WTC11 (cell line): ENCODE data around the gene GPX2. TPM values are rescaled to one million over a fixed set of nuclear protein-coding genes. Genes with fewer than 3 reads are reported as not detected.

ENCODE experiments used
- ATAC-seq: fragments of 200-7000 bp; cut with Tn5 transposase; 2 replicates; pipeline ENCODE4 v1.10.0; 2021; ENCODE audit warnings: mild to moderate bottlenecking, moderate library complexity
- CTCF ChIA-PET: fragments of 300-600 bp; sonication (Branson Sonifier 250); formaldehyde crosslinking; loops from one replicate; lab custom pipeline; 2021; ENCODE audit warnings: antibody characterized with exemption; lab: Charles Lee
- POLR2A ChIA-PET: fragments of 350-600 bp; sonication (Branson Sonifier 250); formaldehyde crosslinking; loops from one replicate; lab custom pipeline; 2021; ENCODE audit warnings: antibody characterized with exemption; lab: Charles Lee
- DNase-seq: peaks from one replicate; pipeline ENCODE4 v3.0.0; 2021; ENCODE audit warnings: low spot score
- H3K27ac Mint-ChIP-seq: 2 replicates; pipeline ENCODE4 v1.8.0; 2021; ENCODE audit warnings: mixed read lengths
- H3K27me3 Mint-ChIP-seq: 2 replicates; pipeline ENCODE4 v1.8.0; 2021; ENCODE audit warnings: low read depth, mild to moderate bottlenecking, moderate library complexity, mixed read lengths
- H3K36me3 Mint-ChIP-seq: 2 replicates; pipeline ENCODE4 v1.8.0; 2021; ENCODE audit warnings: mixed read lengths
- H3K4me1 Mint-ChIP-seq: 2 replicates; pipeline ENCODE4 v1.8.0; 2022; ENCODE audit warnings: mixed read lengths
- H3K4me3 Mint-ChIP-seq: 2 replicates; pipeline ENCODE4 v1.8.0; 2021; ENCODE audit warnings: mild to moderate bottlenecking, moderate library complexity, mixed read lengths
- H3K9me3 Mint-ChIP-seq: 2 replicates; pipeline ENCODE4 v1.8.0; 2021; ENCODE audit warnings: mixed read lengths
- AFF4 ChIP-seq: sonication (generic); formaldehyde crosslinking; IDR thresholded peaks from 2 replicates; pipeline ENCODE4 v1.8.1; 2023; ENCODE audit warnings: mild to moderate bottlenecking, missing genetic modification reagents, borderline replicate concordance
- AR ChIP-seq: fragments of 250-450 bp; sonication (Bioruptor Pico); IDR thresholded peaks from 2 replicates; pipeline ENCODE4 v1.9.0; 2021; ENCODE audit warnings: mild to moderate bottlenecking
- ATF3 ChIP-seq: sonication (generic); formaldehyde crosslinking; conservative IDR thresholded peaks from 2 replicates; pipeline ENCODE4 v1.8.1; 2022; ENCODE audit warnings: mild to moderate bottlenecking, missing genetic modification reagents
- CREM ChIP-seq: sonication (generic); formaldehyde crosslinking; IDR thresholded peaks from 2 replicates; pipeline ENCODE4 v1.8.1; 2022; ENCODE audit warnings: mild to moderate bottlenecking, missing genetic modification reagents, moderate library complexity
- EMX1 ChIP-seq: fragments of 250-450 bp; sonication (Bioruptor Pico); IDR thresholded peaks from 2 replicates; pipeline ENCODE4 v1.8.0; 2021; ENCODE audit warnings: mild to moderate bottlenecking
- ERG ChIP-seq: fragments of 250-450 bp; sonication (Bioruptor Pico); IDR thresholded peaks from 2 replicates; pipeline ENCODE4 v1.8.0; 2021; ENCODE audit warnings: mild to moderate bottlenecking
- ESRRA ChIP-seq: sonication (generic); formaldehyde crosslinking; IDR thresholded peaks from 2 replicates; pipeline ENCODE4 v1.8.1; 2022; ENCODE audit warnings: mild to moderate bottlenecking, missing genetic modification reagents, borderline replicate concordance
- HMGA2 ChIP-seq: fragments of 250-450 bp; sonication (Bioruptor Pico); IDR thresholded peaks from 2 replicates; pipeline ENCODE4 v1.4.0; 2021; ENCODE audit warnings: mild to moderate bottlenecking, moderate library complexity
- HMGXB4 ChIP-seq: sonication (generic); formaldehyde crosslinking; IDR thresholded peaks from 2 replicates; pipeline ENCODE4 v1.8.1; 2023; ENCODE audit warnings: mild to moderate bottlenecking, moderate library complexity, missing genetic modification reagents
- NFYB ChIP-seq: sonication (generic); formaldehyde crosslinking; conservative IDR thresholded peaks from 2 replicates; pipeline ENCODE4 v1.8.0; 2022; ENCODE audit warnings: low read depth, missing genetic modification reagents
- SMAD3 ChIP-seq: sonication (generic); formaldehyde crosslinking; IDR thresholded peaks from 2 replicates; pipeline ENCODE4 v1.8.0; 2022; ENCODE audit warnings: missing genetic modification reagents, mild to moderate bottlenecking, borderline replicate concordance
- SP1 ChIP-seq: sonication (generic); formaldehyde crosslinking; conservative IDR thresholded peaks from 2 replicates; pipeline ENCODE4 v1.8.1; 2022; ENCODE audit warnings: missing genetic modification reagents
- USF2 ChIP-seq: sonication (generic); formaldehyde crosslinking; IDR thresholded peaks from 2 replicates; pipeline ENCODE4 v1.8.1; 2023; ENCODE audit warnings: mild to moderate bottlenecking, missing genetic modification reagents, moderate library complexity
- ZBTB43 ChIP-seq: sonication (generic); formaldehyde crosslinking; IDR thresholded peaks from 2 replicates; pipeline ENCODE4 v1.8.1; 2023; ENCODE audit warnings: mild to moderate bottlenecking, missing genetic modification reagents
- ZNF281 ChIP-seq: sonication (generic); formaldehyde crosslinking; IDR thresholded peaks from 2 replicates; pipeline ENCODE4 v1.8.0; 2023; ENCODE audit warnings: mild to moderate bottlenecking, missing genetic modification reagents
- ZNF396 ChIP-seq: fragments of 250-450 bp; sonication (Bioruptor Pico); IDR thresholded peaks from 2 replicates; pipeline ENCODE4 v1.8.0; 2021; ENCODE audit warnings: mild to moderate bottlenecking, moderate library complexity, borderline replicate concordance
- ZNF671 ChIP-seq: fragments of 250-450 bp; sonication (Bioruptor Pico); IDR thresholded peaks from 2 replicates; pipeline ENCODE4 v1.8.0; 2021; ENCODE audit warnings: mild to moderate bottlenecking
- total RNA-seq: library from RNA; stranded (reverse); gene quantifications from 3 replicates; pipeline ENCODE4 v1.2.3, GENCODE V29; 2021

The GPX2 gene
- total RNA-seq, 1 experiment from 2014 or later, result 1.5 TPM

GRCh38 chr14:64987438-64987767 is 44.9 kb upstream of the GPX2 start:
- peak overlapping the region; percentile 99 for H3K27ac Mint-ChIP-seq

GRCh38 chr14:64986648-64987437 is 44.3 kb upstream of the GPX2 start, which contains the start of gene FNTB:
TSS of gene FNTB (plus strand) at chr14:64986895. CDS start at chr14:64986954, 59 bp downstream.
- ChIA-PET CTCF (interaction anchor here (0.6 to 3.1 kb wide), 27 partner anchors 9 to 222 kb away, joined by 3 to 29 read pairs (median 6); partner anchors contain the start of genes CHURC1 and MAX), POLR2A (interaction anchor here (0.6 to 1.7 kb wide), 6 partner anchors 19 to 184 kb away, joined by 3 to 6 read pairs (median 4); partner anchors contain the start of gene MAX)
- peak; percentile 93 for ATAC-seq
- H3K9me3 Mint-ChIP-seq, result no peaks in the 10 kb centered on the region
- DNase-seq, result peak; percentile 96
- peak within 1 kb of the TSS; percentile 90 for H3K4me3 Mint-ChIP-seq
- peaks cover 7% of the 10 kb centered on the region for H3K27me3 Mint-ChIP-seq
- peaks cover 3% of the 10 kb centered on the region; the same call in 1 of the 2 replicates for H3K36me3 Mint-ChIP-seq
- H3K27ac Mint-ChIP-seq, result peak within 1 kb of the TSS; percentile 99
- peaks cover 18% of the 10 kb centered on the region for H3K4me1 Mint-ChIP-seq
- peak; percentile 36; the same call in 1 of the 2 replicates for TF ChIP-seq ESRRA
- TF ChIP-seq ZNF671 (CRISPR knock-in tag), result no peak
- TF ChIP-seq USF2, result 0 out of 2 replicates have a peak, but pooled peaks have one; percentile 12
- no peak for TF ChIP-seq AFF4 (CRISPR knock-in tag)
- no peak for TF ChIP-seq EMX1 (CRISPR knock-in tag)
- TF ChIP-seq CREM (CRISPR knock-in tag), result peak; percentile 62; the same call in 1 of the 2 replicates
- no peak for TF ChIP-seq ZNF396 (CRISPR knock-in tag)
- no peak for TF ChIP-seq AR (CRISPR knock-in tag)
- TF ChIP-seq HMGA2 (CRISPR knock-in tag), result no peak
- no peak for TF ChIP-seq ZNF281 (CRISPR knock-in tag)
- TF ChIP-seq SP1 (CRISPR knock-in tag), result peak; percentile 45; the same call in 1 of the 2 replicates
- TF ChIP-seq SMAD3 (CRISPR knock-in tag), result peak; percentile 58; the same call in 1 of the 2 replicates
- TF ChIP-seq ATF3 (CRISPR knock-in tag), result no peak
- no peak for TF ChIP-seq ZBTB43 (CRISPR knock-in tag)
- TF ChIP-seq HMGXB4 (CRISPR knock-in tag), result peak; percentile 71; the same call in 1 of the 2 replicates
- TF ChIP-seq ERG, result no peak

More at GRCh38 chr14:64987438-64987767, 44.9 kb upstream of the GPX2 start:
- no peak for TF ChIP-seq NFYB
- ATAC-seq, result peak; percentile 44
- Mint-ChIP-seq H3K27me3 (peaks cover 7% of the 10 kb centered on the region), H3K4me1 (peaks cover 18% of the 10 kb centered on the region), H3K4me3 (peak overlapping the region; percentile 90), H3K36me3 (peaks cover 3% of the 10 kb centered on the region; the same call in 1 of the 2 replicates), H3K9me3 (no peaks in the 10 kb centered on the region)
- ChIA-PET CTCF (interaction anchor here (1.0 to 3.1 kb wide), 22 partner anchors 10 to 164 kb away, joined by 3 to 29 read pairs (median 7); partner anchors contain the start of genes CHURC1 and MAX), POLR2A (interaction anchor here (0.6 to 1.7 kb wide), 5 partner anchors 19 to 185 kb away, joined by 3 to 6 read pairs (median 4); partner anchors contain the start of gene MAX)
- no peak for DNase-seq
